GM12892 (cell line): ENCODE results near the gene MAPRE3.

ENCODE experiments used
- POLR2A ChIP-seq: IDR thresholded peaks from 2 replicates; pipeline ENCODE4 v1.6.1; 2011; ENCODE audit warnings: low read depth, low read length, control low read depth
- POLR2AphosphoS5 ChIP-seq: IDR thresholded peaks from 2 replicates; pipeline ENCODE4 v1.6.1; 2011; ENCODE audit warnings: low read depth, low read length, control low read depth

DNA sequence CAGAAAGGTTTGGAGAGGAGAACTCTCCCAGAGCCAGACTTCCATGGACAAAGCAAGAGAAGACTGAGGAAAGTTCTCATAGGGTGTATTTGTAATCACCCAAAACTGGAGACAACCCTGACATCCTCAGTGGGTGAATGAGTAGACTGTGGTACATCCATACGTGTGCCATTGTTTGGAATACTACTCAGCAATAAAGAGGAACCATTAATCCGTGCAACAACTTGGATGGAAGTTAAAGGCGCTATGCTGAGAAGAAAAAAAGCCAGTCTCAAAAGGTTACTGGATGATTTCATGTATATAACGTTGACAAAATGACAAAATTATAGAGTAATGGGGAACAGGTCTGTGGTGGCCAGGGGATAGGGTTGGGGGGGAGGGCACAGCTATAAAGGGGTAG lies 38.2 kb downstream of the MAPRE3 start:
- TF ChIP-seq POLR2A (no peak), POLR2AphosphoS5 (no peak)
